ENCODE results near the gene MAGI2. TPM values are rescaled to one million over a fixed set of nuclear protein-coding genes. Genes with fewer than 3 reads are reported as not detected.

Gene MAGI2
- total and polyA plus RNA-seq, 2 donors (not counting 3 experiments of a cell fraction or from before 2014, with no cell fraction given) = 0.28 to 6.0 TPM

GRCh38 chr7:78280276-78280675 is 1173.2 kb downstream of the MAGI2 start:
- Histone ChIP-seq H3K9me1 (replicated peaks; ENCODE audit: control insufficient read depth, extremely low read depth, insufficient read depth, low read length) (no peaks in the 10 kb centered on the region), H3K9me3 (replicated peaks; ENCODE audit: control insufficient read depth, insufficient read depth, low read length) (no peaks in the 10 kb centered on the region), H3K27me3 (ENCODE audit: control insufficient read depth in 2 of 2, insufficient read depth in 2 of 2, low read length in 2 of 2) (no peaks in the 10 kb centered on the region), H4K20me1 (replicated peaks; ENCODE audit: control insufficient read depth, extremely low read depth, insufficient read depth, low read length) (no peaks in the 10 kb centered on the region), H3K27ac (ENCODE audit: insufficient read depth, low read depth, low read length) (no peak overlapping the region), H2AFZ (ENCODE audit: low read depth, low read length) (peak overlapping the region; percentile 38), H3K79me2 (ENCODE audit: control insufficient read depth, insufficient read depth, low read length) (no peaks in the 10 kb centered on the region), H3K4me1 (ENCODE audit: control insufficient read depth, extremely low read depth, insufficient read depth, low read length) (peaks cover 20% of the 10 kb centered on the region), H3K4me3 (replicated peaks in 1 of 3; ENCODE audit: insufficient read depth in 1 of 3, low read depth in 1 of 3, low read length in 3 of 3) (no peak overlapping the region), H3K36me3 (ENCODE audit: control insufficient read depth in 2 of 2, extremely low read depth in 1 of 2, insufficient read depth in 2 of 2, low read length in 2 of 2) (no peaks in the 10 kb centered on the region), H3K4me2 (ENCODE audit: insufficient read depth, low read length) (no peak overlapping the region), H3K9ac (replicated peaks; ENCODE audit: extremely low read depth, insufficient read depth, low read length) (no peak overlapping the region)
- CTCF ChIA-PET = interaction anchor here (0.6 kb wide), 1 partner anchor 317 kb away, joined by 3 read pairs; no protein-coding TSS in a partner anchor
- FAIRE-seq = peak; percentile 47
- no TSS peak for BruUV-seq (replicated peaks)
- peak; percentile 49 for DNase-seq (ENCODE audit: low read depth, low spot score)
- intact Hi-C loops (cut with micrococcal nuclease) (no loop called here), dilution Hi-C loops (cut with MboI; ENCODE audit: extremely low pct_ligation_motif_present, low sequenced_read_pairs) (no loop called here)
- POLR2A ChIA-PET = no interaction called here
- TF ChIP-seq FOS (IDR thresholded peaks at IDR 0.05; ENCODE audit: borderline replicate concordance, insufficient read depth, low read length) = no peak
- TF ChIP-seq MYC (IDR thresholded peaks at IDR 0.05; ENCODE audit: low read depth, low read length) = no peak
- TF ChIP-seq CTCF (IDR thresholded peaks at IDR 0.05; ENCODE audit: extremely low read depth in 1 of 2, insufficient read depth in 1 of 2, low read depth in 1 of 2, low read length in 2 of 2) = no peak
- no peak for TF ChIP-seq EZH2 (IDR thresholded peaks at IDR 0.05; ENCODE audit: borderline replicate concordance, low read depth, low read length, severe bottlenecking)
- TF ChIP-seq MAX (IDR thresholded peaks at IDR 0.05; ENCODE audit: insufficient read depth, insufficient read length) = no peak
- no peak for TF ChIP-seq POLR2AphosphoS5 (IDR thresholded peaks at IDR 0.05; ENCODE audit: insufficient read depth, low read depth, low read length)
- TF ChIP-seq POLR2A (IDR thresholded peaks at IDR 0.05; ENCODE audit: low read depth, low read length) = no peak
- TF ChIP-seq JUN (IDR thresholded peaks at IDR 0.05; ENCODE audit: borderline replicate concordance, insufficient read depth, insufficient read length, low read depth) = no peak
